Right lobe of liver (tissue), 6 donors: ENCODE results near the gene LSM14A. TPM values are rescaled to one million over a fixed set of nuclear protein-coding genes. Genes with fewer than 3 reads are reported as not detected.
"Not testable (repeated sequence)": the region's sequence is repeated elsewhere in the genome, so short reads cannot be mapped to it uniquely, and the experiment has no call there.

Experiments used
- ATAC-seq, 4 donors: fragments of 200-7000 bp; cut with Tn5 transposase; one replicate each; pipeline ENCODE4 v1.9.1; 2020; ENCODE audit warnings: mild to moderate bottlenecking in 4 of 4, moderate library complexity in 4 of 4
- DNase-seq, 3 donors: peaks; one replicate each; pipeline ENCODE4 v3.0.0-alpha.2; 2020
- H3K27ac ChIP-seq, 3 donors: fragments of 200-600 bp; one replicate each; pipeline ENCODE4 v1.8.0; 2022
- H3K27me3 ChIP-seq, 2 donors: fragments of 200-600 bp; one replicate each; pipeline ENCODE4 v1.8.0; 2022
- H3K36me3 ChIP-seq, 4 donors: fragments of 200-600 bp; sonication (generic) in 1 of 4; one replicate each; pipeline versions ENCODE4 v1.5.1 to v1.8.0; 2017 to 2022; ENCODE audit warnings: control low read depth in 1 of 4
- H3K4me1 ChIP-seq, 4 donors: fragments of 200-600 bp; sonication (generic) in 1 of 4; one replicate each; pipeline versions ENCODE4 v1.5.1 to v1.8.0; 2017 to 2022; ENCODE audit warnings: control low read depth in 1 of 4
- H3K4me3 ChIP-seq, 3 donors: fragments of 200-600 bp; one replicate each; pipeline ENCODE4 v1.8.0; 2022
- H3K9me3 ChIP-seq, 4 donors: fragments of 200-600 bp; sonication (generic) in 1 of 4; one replicate each; pipeline versions ENCODE4 v1.5.1 to v1.8.0; 2017 to 2022; ENCODE audit warnings: control low read depth in 1 of 4
- POLR2A ChIP-seq: fragments of 450-650 bp; IDR thresholded peaks from one replicate; pipeline ENCODE4 v1.6.1; 2017; ENCODE audit warnings: antibody characterized with exemption, mild to moderate bottlenecking
- WGBS: methylation state at CpG from one replicate; pipeline ENCODE4 v1.1.6; 2018; ENCODE audit warnings: low coverage, low lambda C conversion rate; ENCODE audit not compliant: insufficient coverage; ENCODE audit errors: missing lambda C conversion rate; 5-methylcytosine and 5-hydroxymethylcytosine counted together
- intact Hi-C, 2 donors: fragments of 100-400 bp; cut with DNase I; formaldehyde crosslinking; loops; one replicate each; pipeline versions ENCODE4 v1.11.2 to v1.14.1; 2022
- total RNA-seq, 6 experiments: library from RNA; depleted of rRNA in 2 of 6; stranded (reverse); fragments of >200 nt in 2 of 6; fragmentation: NEBNext Ultra II Directional in 3 of 6; extraction: Animal tissue kit (Norgen Biotek cat#: 25700) in 3 of 6; gene quantifications; one replicate each; pipeline versions ENCODE4 v1.1.0 to v1.2.4, GENCODE V29; 2016 to 2023
- TF ChIP-seq, protein P1 (sequence below), 4 donors: fragments of 200-600 bp in 3 of 4; fragments of 450-650 bp in 1 of 4; IDR thresholded peaks; one replicate each; pipeline versions ENCODE4 v1.5.1 to v1.8.0; 2016 to 2022; ENCODE audit warnings: antibody characterized with exemption in 4 of 4, mild to moderate bottlenecking in 2 of 4
- donor health status: DM: no; HTN: yes; CAD: no.
- donor health status: DM: no; HTN: no; CAD: no.
- donor health status: DM: no; HTN: no; CAD: no.
- donor health status: DM: no; HTN: yes; CAD: no.
- donor health status: DM: no; HTN: yes; CAD: no.

LSM14A gene
- total RNA-seq, 6 experiments from 2014 or later = 32.1 to 61.9 (median 50.4) TPM

DNA sequence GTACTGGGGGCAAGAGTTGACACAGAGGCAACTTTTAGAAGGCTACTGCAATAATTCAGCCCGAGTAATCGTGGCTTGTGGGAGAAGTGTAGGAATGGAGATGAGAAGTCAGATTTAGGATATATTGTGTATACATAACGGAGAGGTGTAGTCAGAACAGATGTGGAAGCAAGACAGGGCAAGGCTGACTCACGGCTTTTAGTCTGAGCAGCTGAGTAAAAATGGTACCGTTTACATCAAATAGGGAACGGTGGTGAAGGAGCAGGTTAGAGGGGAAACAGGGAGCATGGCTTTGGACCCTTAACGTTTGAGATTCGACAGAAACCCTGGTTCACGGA lies 796 bp upstream of the LSM14A start:
- H3K27me3 ChIP-seq = no peaks in the 10 kb centered on the region
- H3K4me1 ChIP-seq = peaks cover 0 to 43% (median 17%) of the 10 kb centered on the region in 4 donors
- H3K4me3 ChIP-seq = peak overlapping the region; percentile 88 to 96 (median 94)
- no peaks in the 10 kb centered on the region for H3K9me3 ChIP-seq
- H3K36me3 ChIP-seq = no peaks in the 10 kb centered on the region
- 17% methylated on average over 9 of the region's 9 CpGs for WGBS
- DNase-seq = no peak
- peak overlapping the region; percentile 94 to 98 (median 97) for H3K27ac ChIP-seq
- no peak for TF ChIP-seq POLR2A
- TF ChIP-seq, protein P1, sequence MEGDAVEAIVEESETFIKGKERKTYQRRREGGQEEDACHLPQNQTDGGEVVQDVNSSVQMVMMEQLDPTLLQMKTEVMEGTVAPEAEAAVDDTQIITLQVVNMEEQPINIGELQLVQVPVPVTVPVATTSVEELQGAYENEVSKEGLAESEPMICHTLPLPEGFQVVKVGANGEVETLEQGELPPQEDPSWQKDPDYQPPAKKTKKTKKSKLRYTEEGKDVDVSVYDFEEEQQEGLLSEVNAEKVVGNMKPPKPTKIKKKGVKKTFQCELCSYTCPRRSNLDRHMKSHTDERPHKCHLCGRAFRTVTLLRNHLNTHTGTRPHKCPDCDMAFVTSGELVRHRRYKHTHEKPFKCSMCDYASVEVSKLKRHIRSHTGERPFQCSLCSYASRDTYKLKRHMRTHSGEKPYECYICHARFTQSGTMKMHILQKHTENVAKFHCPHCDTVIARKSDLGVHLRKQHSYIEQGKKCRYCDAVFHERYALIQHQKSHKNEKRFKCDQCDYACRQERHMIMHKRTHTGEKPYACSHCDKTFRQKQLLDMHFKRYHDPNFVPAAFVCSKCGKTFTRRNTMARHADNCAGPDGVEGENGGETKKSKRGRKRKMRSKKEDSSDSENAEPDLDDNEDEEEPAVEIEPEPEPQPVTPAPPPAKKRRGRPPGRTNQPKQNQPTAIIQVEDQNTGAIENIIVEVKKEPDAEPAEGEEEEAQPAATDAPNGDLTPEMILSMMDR (IDR thresholded peaks at IDR 0.05) = no peak
- intact Hi-C loops = no loop called here
- peak in 1 of 4 donors; percentile 1 for ATAC-seq

DNA sequence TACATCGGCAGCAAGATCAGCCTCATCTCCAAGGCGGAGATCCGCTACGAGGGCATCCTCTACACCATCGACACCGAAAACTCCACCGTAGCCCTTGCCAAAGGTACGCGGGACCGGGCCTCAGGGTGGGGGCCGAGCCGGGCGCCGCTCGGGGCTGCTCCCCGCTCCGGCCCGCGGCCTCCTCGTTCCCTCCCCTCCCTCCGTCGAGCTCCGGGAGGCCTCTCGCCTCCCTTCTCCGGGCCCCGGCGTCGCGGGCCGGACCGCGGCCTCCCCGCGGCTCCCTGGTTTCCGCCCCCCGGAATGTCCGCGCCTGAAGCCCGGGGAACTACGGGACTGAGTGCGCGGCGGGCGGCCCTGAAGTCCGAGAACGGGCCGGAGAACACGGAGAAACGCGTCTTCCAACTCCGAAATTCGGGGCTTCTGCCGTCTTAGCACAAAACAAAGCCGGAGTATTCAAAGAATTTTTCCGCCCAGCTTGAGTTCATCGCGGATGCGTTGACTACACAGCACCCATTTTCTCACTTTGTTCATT lies 423 bp downstream of the LSM14A start:
- peak in 1 of 3 donors; percentile 45 for DNase-seq
- Histone ChIP-seq H3K4me1 (peaks cover 0 to 55% (median 22%) of the 10 kb centered on the region in 4 donors), H3K36me3 (no peaks in the 10 kb centered on the region), H3K27ac (peak overlapping the region; percentile 94 to 98 (median 97)), H3K4me3 (peak overlapping the region; percentile 88 to 96 (median 94)), H3K9me3 (no peaks in the 10 kb centered on the region), H3K27me3 (no peaks in the 10 kb centered on the region)
- intact Hi-C loops = no loop called here
- 0% methylated on average over 6 of the region's 58 CpGs for WGBS
- TF ChIP-seq, protein P1 (IDR thresholded peaks at IDR 0.05) = no peak
- TF ChIP-seq POLR2A = no peak
- peak; percentile 28 to 59 (median 49) for ATAC-seq

DNA sequence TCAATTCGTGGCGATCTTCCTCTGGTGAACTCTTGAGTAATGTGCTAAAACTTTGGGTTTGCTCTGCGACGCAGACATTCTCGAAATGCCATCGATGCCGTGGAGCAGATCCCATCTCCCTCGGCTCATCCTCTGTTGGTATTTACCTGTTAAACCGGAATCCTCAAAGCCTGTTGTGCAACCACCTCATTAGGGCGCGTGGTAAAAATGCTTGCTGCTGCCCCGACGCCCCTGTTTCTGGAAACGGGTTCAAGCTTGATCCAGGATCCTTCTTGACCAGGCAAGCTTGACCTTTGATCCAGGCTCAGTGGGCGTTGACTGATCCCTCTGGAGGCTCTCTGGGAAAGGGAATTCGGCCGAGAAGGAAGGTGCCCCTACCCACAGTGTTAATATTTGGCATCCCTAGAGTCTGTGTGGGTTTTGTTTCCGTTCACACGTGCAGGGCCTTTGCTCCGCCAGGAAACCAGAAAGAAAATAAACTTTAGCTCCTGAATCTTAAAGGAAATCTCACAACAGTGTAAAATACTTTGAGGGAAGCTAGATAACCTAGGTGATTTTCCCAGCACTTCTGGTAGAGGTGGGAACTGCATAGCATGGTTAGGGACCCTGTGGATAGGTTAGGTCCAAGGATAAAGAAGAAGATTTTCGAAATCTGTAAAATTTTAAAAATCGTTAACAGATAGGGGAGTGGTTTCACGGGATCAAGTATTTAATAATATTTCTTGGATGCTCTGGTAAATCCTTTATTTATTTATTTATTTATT lies 1.1 kb downstream of the LSM14A start:
- peak overlapping the region; percentile 88 to 96 (median 94) for H3K4me3 ChIP-seq
- intact Hi-C loops = no loop called here
- H3K36me3 ChIP-seq = no peaks in the 10 kb centered on the region
- DNase-seq = peak; percentile 56 to 77 (median 74)
- H3K27ac ChIP-seq = peak overlapping the region; percentile 94 to 98 (median 97)
- TF ChIP-seq, protein P1 (IDR thresholded peaks at IDR 0.05) = peak in 1 of 4 donors; percentile 28
- TF ChIP-seq POLR2A = peak; percentile 13
- peaks cover 0 to 61% (median 25%) of the 10 kb centered on the region in 4 donors for H3K4me1 ChIP-seq
- no peaks in the 10 kb centered on the region for H3K9me3 ChIP-seq
- WGBS = 0% methylated on average over 23 of the region's 23 CpGs
- no peaks in the 10 kb centered on the region for H3K27me3 ChIP-seq
- ATAC-seq = peak; percentile 36 to 63 (median 44)

DNA sequence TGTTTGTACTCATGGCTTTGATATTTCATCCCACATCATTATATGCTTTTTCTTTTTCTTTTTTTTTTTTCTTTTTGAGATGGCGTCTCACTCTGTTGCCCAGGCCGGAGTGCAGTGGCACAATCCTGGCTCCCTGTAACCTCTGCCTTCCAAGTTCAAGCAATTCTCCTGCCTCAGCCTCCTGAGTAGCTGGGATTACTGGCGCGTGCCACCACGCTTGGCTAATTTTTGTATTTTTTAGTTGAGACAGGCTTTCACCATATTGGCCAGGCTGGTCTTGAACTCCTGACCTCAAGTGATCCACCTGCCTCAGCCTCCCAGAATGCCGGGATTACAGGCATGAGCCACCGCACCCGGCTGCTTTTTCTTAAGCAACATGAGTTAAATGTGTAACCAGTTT lies 2.9 kb downstream of the LSM14A start:
- H3K4me1 ChIP-seq = peaks cover 0 to 69% (median 28%) of the 10 kb centered on the region in 4 donors
- H3K36me3 ChIP-seq, H3K9me3 ChIP-seq, H3K27me3 ChIP-seq, H3K4me3 ChIP-seq, DNase-seq, intact Hi-C loops, ATAC-seq, H3K27ac ChIP-seq: not testable (repeated sequence)
- 17% methylated on average over 3 of the region's 8 CpGs for WGBS

DNA sequence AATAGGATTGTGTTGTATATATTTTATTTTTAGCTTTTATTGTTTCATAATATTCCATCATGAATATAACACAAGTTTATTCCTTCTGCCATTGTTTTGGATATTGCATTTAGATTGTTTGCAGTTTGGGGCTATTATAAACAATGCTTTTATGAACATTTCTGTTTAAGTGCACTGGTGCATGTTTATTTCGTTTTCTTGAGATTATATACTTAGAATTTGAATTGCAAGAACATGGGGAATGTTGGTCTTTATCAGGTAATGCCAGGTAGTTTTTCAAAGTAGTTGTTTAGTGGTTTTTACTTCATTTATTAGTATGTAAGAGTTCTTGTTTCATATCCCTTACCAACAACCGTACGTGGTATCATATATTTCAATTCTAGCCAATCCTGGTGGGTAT lies 4.3 kb downstream of the LSM14A start:
- 47% methylated on average over 3 of the region's 3 CpGs for WGBS
- peaks cover 0 to 67% (median 28%) of the 10 kb centered on the region in 4 donors for H3K4me1 ChIP-seq
- intact Hi-C loops = no loop called here
- H3K27ac ChIP-seq = no peak overlapping the region
- no peaks in the 10 kb centered on the region for H3K9me3 ChIP-seq
- TF ChIP-seq, protein P1 (IDR thresholded peaks at IDR 0.05) = no peak
- no peak for TF ChIP-seq POLR2A
- ATAC-seq (no peak), DNase-seq (no peak)
- H3K36me3 ChIP-seq = no peaks in the 10 kb centered on the region
- no peak overlapping the region for H3K4me3 ChIP-seq
- H3K27me3 ChIP-seq = no peaks in the 10 kb centered on the region
